A673 (cell line): Measurements from ENCODE around the gene WDR37. TPM values are rescaled to one million over a fixed set of nuclear protein-coding genes. Genes with fewer than 3 reads are reported as not detected.

ENCODE experiments used
- BruUV-seq: library from RNA; stranded (reverse); fragments of 400-500 nt; replicated peaks from 2 replicates; lab custom pipeline; 2021; lab: Mats Ljungman, UMichigan
- CTCF ChIA-PET: fragments of 300-600 bp; sonication (Branson Sonifier 250); formaldehyde crosslinking; loops from one replicate; lab custom pipeline; 2022; ENCODE audit warnings: antibody characterized with exemption; lab: Charles Lee
- POLR2A ChIA-PET: fragments of 300-600 bp; sonication (Branson Sonifier 250); formaldehyde crosslinking; loops from one replicate; lab custom pipeline; 2022; ENCODE audit warnings: antibody characterized with exemption; ENCODE audit not compliant: low non-redundant PET; lab: Charles Lee
- DNase-seq: peaks from one replicate; pipeline ENCODE4 v3.0.0-alpha.2; 2015; ENCODE audit warnings: low spot score
- H3K27ac ChIP-seq: fragments of 200-600 bp; sonication (generic); 2 replicates; pipeline ENCODE4 v1.5.1; 2016; ENCODE audit warnings: mixed run types, low read depth, mild to moderate bottlenecking, mixed read lengths, antibody characterized with exemption, low read length; ENCODE audit not compliant: poor library complexity, severe bottlenecking
- H3K27me3 ChIP-seq: fragments of 200-600 bp; sonication (generic); replicated peaks from 2 replicates; pipeline ENCODE4 v1.6.1; 2017; ENCODE audit warnings: mixed run types, low read depth, mild to moderate bottlenecking, mixed read lengths, antibody characterized with exemption, low read length; ENCODE audit not compliant: insufficient read depth, poor library complexity
- H3K36me3 ChIP-seq: fragments of 200-600 bp; sonication (generic); 2 replicates; pipeline ENCODE4 v1.6.1; 2016; ENCODE audit warnings: mixed run types, mild to moderate bottlenecking, mixed read lengths, antibody characterized with exemption, low read length; ENCODE audit not compliant: insufficient read depth, poor library complexity, severe bottlenecking
- H3K4me1 ChIP-seq: fragments of 200-600 bp; sonication (generic); 2 replicates; pipeline ENCODE4 v1.6.1; 2017; ENCODE audit warnings: mixed run types, mild to moderate bottlenecking, mixed read lengths, antibody characterized with exemption, low read length; ENCODE audit not compliant: insufficient read depth, poor library complexity, severe bottlenecking
- H3K4me3 ChIP-seq: fragments of 200-600 bp; sonication (generic); 2 replicates; pipeline ENCODE4 v1.5.1; 2016; ENCODE audit warnings: low read depth, mixed run types, mild to moderate bottlenecking, mixed read lengths, low read length; ENCODE audit not compliant: poor library complexity, severe bottlenecking
- H3K9me3 ChIP-seq: fragments of 200-600 bp; sonication (generic); 2 replicates; pipeline ENCODE4 v1.6.1; 2016; ENCODE audit warnings: mixed run types, low read depth, mild to moderate bottlenecking, mixed read lengths, antibody characterized with exemption, low read length; ENCODE audit not compliant: poor library complexity, severe bottlenecking
- CTCF ChIP-seq: fragments of 300-800, 200-600 bp; sonication (generic); conservative IDR thresholded peaks from 2 replicates; pipeline ENCODE4 v1.5.1; 2017; ENCODE audit warnings: low read depth, mild to moderate bottlenecking, antibody characterized with exemption, low read length, moderate library complexity, mixed read lengths
- EZH2 ChIP-seq: fragments of 200-600 bp; sonication (generic); IDR thresholded peaks from 2 replicates; pipeline ENCODE4 v1.6.1; 2017; ENCODE audit warnings: borderline replicate concordance, low read depth, mild to moderate bottlenecking, mixed read lengths, antibody characterized with exemption, low read length; ENCODE audit not compliant: poor library complexity, severe bottlenecking
- intact Hi-C: fragments of 100-400 bp; cut with micrococcal nuclease; formaldehyde crosslinking; loops from one replicate; pipeline ENCODE4 v1.10.0; 2022; ENCODE audit not compliant: unreplicated experiment
- total RNA-seq: library from RNA; stranded (reverse); gene quantifications from 2 replicates; pipeline ENCODE4 v1.2.3, GENCODE V29; 2021

The WDR37 gene
- total RNA-seq, 1 experiment from 2014 or later = 12.6 TPM

- H3K27ac ChIP-seq = peak within 1 kb of the TSS; percentile 99
- H3K27me3 ChIP-seq = no peaks in the 10 kb centered on the region
- ChIA-PET CTCF (no interaction called here), POLR2A (interaction anchor here (0.6 to 1.0 kb wide), 4 partner anchors 36 to 997 kb away, joined by 3 to 5 read pairs (median 4); no protein-coding TSS in a partner anchor)
- H3K4me3 ChIP-seq = peak within 1 kb of the TSS; percentile 97
- no peaks in the 10 kb centered on the region for H3K9me3 ChIP-seq
- TF ChIP-seq CTCF (no peak), EZH2 (no peak)
- peak; percentile 99 for DNase-seq
- H3K4me1 ChIP-seq = peaks cover 28% of the 10 kb centered on the region
- H3K36me3 ChIP-seq = peaks cover 37% of the 10 kb centered on the region
- BruUV-seq = no TSS peak
- intact Hi-C loops = no loop called here
Measured at GRCh38 chr10:1048732-1049424, 7.3 kb upstream of the WDR37 start, which contains the start of gene IDI1. Gene IDI1 (minus strand): TSS chr10:1049119. CDS start chr10:1049003, 116 bp downstream.

- BruUV-seq = TSS peak; percentile 84
- Histone ChIP-seq H3K27me3 (no peaks in the 10 kb centered on the region), H3K9me3 (no peaks in the 10 kb centered on the region), H3K36me3 (peaks cover 34% of the 10 kb centered on the region), H3K27ac (peak overlapping the region; percentile 99), H3K4me1 (peaks cover 25% of the 10 kb centered on the region), H3K4me3 (peak overlapping the region; percentile 97)
- intact Hi-C loops = no loop called here
- ChIA-PET POLR2A (interaction anchor here (0.6 to 1.0 kb wide), 3 partner anchors 36 to 840 kb away, joined by 3 to 5 read pairs (median 5); no protein-coding TSS in a partner anchor), CTCF (no interaction called here)
- TF ChIP-seq CTCF (no peak), EZH2 (no peak)
- DNase-seq = no peak
Measured at GRCh38 chr10:1049425-1049958, 6.7 kb upstream of the WDR37 start.

- DNase-seq = no peak
- CTCF ChIA-PET = no interaction called here
- Histone ChIP-seq H3K36me3 (peaks cover 30% of the 10 kb centered on the region), H3K4me3 (peak overlapping the region; percentile 97), H3K27me3 (no peaks in the 10 kb centered on the region), H3K4me1 (peaks cover 23% of the 10 kb centered on the region), H3K27ac (peak overlapping the region; percentile 99), H3K9me3 (no peaks in the 10 kb centered on the region)
- no TSS peak for BruUV-seq
- TF ChIP-seq CTCF (no peak), EZH2 (no peak)
- POLR2A ChIA-PET = interaction anchor here (0.6 kb wide), 1 partner anchor 366 kb away, joined by 3 read pairs; no protein-coding TSS in a partner anchor
- intact Hi-C loops = no loop called here
Measured at GRCh38 chr10:1050145-1050544, 6.0 kb upstream of the WDR37 start.
